NCI-H2227 (cell line): ENCODE results near the gene TMEM198.

Experiments used
- DNase-seq: peaks from one replicate; lab custom pipeline; 2025; ENCODE audit not compliant: unreplicated experiment; lab: John Stamatoyannopoulos, UW

The TMEM198 gene

DNA sequence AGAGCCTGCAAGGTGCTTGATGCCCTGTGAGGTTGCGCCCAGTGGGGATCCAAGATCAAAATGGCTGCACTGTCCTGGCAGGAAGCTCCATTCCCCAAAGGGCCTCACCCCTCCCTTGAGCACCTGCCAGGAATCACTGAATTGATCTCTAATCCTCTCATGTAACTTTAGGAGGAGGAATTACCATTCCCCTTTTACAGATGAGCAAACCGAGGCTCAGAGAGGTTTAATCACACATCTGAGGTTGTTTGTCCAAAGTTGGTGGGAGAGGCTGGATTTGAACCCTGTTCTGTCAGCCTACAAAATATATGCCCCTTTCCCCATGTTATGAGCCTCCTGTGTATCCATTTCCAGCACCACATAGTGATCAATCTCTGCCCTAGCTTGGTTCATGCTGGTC lies 19.0 kb upstream of the TMEM198 start:
- no peak for DNase-seq

DNA sequence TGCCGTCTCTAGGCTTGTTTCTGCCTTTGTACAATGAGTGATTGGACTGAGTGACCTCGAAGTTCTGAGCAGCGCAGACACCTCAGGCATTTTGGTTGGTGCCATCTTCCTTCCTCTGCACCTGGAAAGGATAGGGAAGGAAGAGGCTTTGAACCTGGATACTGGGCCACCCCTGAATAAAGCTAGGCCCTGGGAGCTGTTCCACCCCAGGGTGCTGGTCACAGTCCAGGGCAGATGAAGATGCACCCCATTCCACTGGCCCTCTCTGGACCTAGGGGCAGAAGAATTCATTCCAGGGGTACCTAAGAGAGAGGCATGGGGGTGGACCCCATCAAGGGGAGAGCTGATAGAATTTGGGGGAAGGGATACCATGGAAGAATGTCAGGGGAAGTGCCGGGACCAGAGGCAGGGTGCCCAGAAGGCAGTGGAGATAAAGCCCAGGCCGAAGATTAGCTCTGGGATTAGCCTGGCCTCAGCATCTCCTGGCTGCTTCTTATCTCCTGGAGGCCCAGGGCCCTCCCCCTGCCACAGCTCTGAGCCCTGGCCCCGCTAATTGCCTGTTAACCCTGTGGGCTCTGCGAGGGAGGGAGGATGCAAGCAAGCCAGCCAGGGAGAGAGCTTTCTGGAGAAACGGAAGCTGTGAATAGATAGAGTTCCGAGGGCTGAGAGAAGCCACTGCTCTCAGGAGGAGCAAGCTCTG lies 18.1 kb upstream of the TMEM198 start:
- peak; percentile 86 for DNase-seq

DNA sequence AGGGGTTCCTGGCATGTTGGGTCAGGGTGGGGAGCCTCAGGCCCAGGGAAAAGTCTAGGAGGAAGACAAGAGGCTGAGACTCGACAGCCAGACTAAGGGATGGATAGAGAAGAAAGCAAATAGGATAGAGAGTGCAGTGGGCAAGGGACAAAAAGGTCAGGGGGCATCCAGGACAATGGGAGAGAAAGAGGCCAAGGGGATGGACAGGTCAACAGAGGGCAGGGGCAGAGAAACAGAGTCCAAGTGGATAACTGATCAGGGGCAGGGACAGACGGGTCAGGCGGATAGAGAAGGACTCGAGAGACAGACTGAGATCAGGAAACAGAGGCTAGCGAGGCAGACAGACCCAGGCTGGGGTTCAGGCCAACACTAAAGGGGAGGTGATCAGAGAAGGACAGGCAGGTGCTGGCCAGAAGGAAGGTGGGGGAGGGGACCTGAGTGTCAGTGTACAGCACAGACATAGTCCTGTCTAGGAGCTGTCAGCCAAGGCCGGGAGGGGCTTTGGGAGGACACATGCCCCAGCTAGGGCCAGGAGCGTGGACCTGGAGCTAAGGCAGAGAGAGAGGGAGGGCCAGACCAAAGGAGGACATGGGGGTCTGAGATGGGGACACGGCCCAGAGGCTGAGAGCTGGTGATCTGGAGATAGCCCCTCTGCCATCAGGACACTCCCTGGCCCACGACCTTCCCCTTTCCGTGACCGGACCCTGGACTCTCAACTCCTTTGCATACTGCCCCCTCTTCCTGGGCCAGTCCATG lies 17.3 kb upstream of the TMEM198 start:
- DNase-seq, result no peak

DNA sequence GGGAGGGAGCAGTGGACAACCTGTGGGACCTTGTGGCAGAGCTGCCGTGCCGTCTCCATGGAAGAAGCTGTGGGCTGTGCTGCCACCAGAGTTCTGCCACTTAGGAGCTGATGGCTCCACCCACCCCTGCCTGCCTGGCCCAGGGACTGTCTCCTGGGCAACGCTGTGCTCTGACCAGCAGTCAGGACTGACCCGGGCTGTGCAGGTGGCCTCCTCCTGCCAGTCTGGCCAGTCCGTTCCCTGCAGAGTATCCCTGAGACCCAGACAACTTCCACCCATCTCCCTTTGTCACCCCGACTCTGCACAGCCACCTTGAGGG lies 16.8 kb upstream of the TMEM198 start:
- DNase-seq, result peak; percentile 42

DNA sequence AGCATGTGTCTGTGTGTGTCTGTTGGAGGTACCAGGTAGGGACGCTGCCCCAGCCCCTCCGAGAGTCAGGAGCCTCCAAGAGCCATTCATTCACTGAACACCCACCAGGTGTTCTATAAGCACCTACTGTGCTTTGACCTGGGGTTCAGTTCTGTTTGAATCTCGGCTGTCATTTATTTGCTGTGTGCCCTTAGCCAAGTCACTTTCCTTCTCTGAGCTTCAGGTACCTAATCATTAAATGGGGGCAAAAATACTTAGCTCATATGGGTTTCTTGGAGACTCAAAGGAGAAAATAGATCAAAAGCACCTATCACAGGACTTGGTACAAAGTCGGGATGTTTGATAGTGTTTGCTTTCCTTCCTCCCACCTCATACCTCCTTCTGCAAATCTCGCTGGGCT lies 16.4 kb upstream of the TMEM198 start:
- no peak for DNase-seq

DNA sequence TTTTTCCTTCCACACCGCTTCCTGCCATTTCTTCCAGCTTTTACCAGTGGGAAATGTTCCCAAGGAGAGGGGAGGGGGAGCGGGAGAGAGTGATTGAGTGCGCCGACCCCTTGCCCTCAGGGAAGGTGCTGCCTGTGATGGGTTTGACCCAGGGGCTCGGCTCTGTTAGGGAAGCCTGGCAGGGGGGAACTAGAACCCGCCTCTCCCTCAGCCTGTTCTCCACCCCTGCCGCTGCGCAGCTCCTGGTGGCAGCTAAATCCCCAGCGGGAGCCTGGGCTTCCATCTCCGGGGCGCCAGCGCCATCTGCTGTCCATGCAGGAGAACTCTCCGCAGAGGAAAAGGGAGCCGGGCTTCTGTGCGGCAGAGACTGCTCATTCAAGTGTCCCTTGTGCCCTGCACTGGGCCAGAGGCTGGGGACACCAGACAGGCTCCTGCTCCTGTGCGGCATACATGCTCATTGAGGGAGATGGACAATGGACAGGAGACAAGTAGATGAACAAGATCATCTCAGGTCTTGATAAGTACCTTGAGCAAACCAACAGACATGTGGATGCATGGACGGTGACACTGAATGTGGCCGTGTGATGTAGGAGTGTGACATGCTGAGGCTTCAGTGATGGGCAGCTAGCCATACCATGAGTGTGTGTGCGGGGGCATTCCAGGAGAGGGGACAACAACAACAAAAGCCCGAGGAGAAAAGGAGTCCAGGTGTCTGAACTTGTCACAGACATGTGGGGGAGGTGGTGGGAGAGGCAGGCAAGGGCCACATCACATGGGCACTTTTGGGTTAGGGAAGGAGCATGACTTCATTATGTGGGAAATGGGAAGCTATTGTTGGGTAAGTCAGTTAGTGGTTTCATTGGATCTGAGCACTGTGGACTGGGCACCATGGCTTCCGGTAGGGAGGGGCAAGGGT lies 13.5 kb upstream of the TMEM198 start:
- DNase-seq, result peak; percentile 91

DNA sequence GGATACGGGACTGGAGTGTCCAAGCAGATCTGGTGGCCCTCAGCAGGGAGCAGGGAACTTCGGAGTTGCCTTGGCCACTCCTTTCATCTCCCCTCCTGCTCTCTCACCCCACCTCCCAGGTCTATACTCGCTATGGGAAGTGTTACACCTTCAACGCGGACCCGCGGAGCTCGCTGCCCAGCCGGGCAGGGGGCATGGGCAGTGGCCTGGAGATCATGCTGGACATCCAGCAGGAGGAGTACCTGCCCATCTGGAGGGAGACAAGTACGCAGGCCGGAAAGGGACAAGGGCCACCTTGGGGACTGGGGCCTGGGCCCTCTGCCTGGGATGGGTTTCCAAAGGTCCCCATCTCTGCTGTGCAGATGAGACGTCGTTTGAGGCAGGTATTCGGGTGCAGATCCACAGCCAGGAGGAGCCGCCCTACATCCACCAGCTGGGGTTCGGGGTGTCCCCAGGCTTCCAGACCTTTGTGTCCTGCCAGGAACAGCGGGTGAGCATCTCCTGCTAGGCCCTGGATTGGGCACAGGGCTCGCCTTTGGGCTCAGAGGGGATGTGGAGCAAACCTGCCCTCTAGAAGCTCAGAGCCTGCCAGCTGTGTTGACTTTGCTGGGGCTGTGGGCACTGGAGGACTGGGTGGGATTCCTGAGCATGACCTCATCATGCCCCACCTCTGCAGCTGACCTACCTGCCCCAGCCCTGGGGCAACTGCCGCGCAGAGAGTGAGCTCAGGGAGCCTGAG lies 12.0 kb upstream of the TMEM198 start:
- DNase-seq, result no peak

DNA sequence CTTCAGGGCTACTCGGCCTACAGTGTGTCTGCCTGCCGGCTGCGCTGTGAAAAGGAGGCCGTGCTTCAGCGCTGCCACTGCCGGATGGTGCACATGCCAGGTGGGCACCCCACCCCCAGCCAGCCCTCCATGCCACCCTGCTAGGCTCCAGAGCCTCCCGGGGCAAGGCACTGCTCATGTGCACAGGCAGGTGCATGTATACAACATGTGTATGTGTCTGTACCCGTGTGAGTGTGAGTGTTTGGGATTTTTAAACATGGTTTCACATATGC lies 11.5 kb upstream of the TMEM198 start:
- no peak for DNase-seq

DNA sequence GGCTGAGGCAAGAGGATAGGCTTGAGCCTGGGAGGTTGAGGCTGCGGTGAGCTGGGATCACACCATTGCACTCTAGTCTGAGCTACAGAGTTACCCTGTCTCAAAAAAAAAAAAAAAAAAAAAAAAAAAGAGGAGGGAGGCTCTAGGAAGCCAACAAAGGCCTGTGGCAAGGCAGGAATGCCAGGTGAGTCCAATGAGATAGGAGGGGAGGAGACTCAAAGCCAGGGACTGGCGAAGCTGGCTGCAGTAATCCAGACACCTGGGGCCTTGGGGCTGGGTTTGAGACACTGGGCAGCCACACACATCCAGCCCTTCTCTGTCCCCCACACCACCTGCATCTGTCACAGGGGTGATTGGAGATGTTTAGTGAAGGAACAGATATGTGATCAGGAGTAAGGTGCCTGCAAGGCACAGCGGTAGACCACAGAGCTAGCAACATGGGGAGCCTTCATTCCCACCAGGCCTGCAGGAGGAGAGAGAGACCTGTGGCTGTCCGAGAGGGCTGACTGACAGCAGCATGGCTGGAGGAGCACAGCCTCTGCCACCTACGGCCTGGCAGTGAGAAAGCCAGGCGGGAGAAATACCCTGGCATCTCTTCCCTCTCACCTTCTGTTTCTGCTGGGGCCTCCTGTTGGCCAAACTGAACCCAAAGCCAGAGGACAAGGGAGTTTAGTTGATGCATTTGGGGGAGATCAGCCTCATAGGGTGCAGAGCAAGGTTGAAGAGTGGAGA lies 9.7 kb upstream of the TMEM198 start:
- no peak for DNase-seq

DNA sequence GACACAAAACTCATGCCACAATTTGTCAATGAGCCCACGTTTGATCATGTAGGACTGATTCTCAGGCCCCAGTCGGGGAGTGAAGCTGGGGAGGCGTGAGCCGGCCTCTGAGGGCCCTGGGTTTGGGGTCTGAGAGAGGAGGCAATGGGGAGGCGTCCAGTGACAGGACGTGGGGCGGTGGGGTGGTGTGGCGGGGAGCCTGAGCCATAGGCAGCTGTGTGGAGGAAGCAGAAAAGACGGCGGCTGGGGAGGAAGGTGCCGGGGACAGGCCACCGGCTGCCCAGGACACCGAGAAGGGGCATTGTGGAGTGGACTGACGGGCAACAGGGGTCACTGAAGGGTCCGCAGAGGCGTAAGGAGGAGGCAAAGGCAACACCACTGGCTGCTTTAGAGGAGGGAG lies 7.4 kb upstream of the TMEM198 start:
- no peak for DNase-seq

DNA sequence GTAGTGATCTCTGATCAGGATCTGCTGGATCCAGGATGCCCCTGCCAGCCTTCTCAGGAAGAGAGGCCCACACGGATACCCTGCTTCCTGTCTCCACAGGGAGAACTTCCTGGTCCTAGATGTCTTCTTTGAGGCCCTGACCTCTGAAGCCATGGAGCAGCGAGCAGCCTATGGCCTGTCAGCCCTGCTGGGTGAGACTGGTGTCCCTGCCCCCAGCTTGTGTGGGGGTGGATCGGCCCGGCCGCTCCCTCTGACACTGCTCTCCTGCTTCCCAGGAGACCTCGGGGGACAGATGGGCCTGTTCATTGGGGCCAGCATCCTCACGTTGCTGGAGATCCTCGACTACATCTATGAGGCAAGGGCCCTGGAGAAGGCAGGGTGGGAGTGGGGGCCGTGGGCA lies 6.9 kb upstream of the TMEM198 start:
- no peak for DNase-seq

DNA sequence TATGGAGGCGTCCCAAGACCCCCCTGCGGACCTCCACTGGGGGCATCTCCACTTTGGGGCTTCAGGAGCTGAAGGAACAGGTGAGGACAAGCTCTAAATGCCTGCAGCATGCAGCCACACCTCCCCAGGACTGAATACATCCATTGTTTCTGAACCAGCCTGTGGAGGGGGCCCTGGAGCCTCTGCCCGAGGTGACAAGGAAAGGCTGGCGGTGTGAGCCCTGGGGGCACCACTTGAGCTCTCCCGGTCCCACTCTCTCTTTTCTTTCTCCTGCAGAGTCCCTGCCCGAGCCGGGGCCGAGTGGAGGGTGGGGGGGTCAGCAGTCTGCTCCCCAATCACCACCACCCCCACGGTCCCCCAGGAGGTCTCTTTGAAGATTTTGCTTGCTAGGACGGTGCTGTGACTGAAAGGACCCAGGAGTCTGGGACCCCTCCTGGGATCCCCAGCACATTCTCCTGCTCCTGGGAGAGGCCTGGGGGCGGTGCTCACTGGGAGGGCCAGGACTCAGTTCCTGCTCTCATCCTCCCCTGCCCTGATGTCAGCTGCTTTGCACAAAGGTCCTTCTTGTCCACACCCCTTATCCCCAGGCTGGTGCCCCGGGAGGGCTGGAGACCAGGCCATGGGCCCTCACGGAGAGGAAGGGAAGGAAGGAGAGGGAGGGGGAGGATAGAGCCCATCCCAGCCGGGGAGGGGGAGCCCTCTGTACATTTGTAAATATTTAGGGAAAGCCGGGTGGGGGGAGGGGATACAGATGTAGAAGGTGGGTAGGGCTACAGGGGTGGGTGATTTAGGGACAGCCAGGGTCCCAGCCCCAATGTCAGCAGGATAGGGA lies 6.0 kb upstream of the TMEM198 start:
- no peak for DNase-seq

DNA sequence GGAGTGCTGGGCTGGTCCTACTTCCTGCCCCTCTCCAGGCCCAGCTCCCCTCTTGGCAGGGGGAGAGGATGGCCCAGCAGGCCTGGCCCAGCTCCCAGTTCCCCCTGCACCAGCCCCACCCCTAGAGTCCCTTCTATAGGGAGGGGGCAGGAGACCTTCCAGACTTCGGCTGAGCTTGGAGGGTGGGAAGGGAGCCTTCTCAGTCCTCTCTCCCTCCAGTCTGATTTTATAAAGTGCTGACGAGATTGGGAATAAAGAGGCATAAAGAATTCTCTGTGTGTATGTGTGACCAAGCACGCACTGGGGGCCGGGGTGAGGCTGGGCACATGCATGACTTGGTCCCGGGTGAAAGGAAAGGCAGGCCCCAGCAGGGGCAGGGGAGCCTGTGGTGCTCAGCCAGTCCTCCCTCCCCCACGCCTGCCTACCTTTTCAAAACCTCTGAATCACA lies 5.3 kb upstream of the TMEM198 start:
- no peak for DNase-seq

DNA sequence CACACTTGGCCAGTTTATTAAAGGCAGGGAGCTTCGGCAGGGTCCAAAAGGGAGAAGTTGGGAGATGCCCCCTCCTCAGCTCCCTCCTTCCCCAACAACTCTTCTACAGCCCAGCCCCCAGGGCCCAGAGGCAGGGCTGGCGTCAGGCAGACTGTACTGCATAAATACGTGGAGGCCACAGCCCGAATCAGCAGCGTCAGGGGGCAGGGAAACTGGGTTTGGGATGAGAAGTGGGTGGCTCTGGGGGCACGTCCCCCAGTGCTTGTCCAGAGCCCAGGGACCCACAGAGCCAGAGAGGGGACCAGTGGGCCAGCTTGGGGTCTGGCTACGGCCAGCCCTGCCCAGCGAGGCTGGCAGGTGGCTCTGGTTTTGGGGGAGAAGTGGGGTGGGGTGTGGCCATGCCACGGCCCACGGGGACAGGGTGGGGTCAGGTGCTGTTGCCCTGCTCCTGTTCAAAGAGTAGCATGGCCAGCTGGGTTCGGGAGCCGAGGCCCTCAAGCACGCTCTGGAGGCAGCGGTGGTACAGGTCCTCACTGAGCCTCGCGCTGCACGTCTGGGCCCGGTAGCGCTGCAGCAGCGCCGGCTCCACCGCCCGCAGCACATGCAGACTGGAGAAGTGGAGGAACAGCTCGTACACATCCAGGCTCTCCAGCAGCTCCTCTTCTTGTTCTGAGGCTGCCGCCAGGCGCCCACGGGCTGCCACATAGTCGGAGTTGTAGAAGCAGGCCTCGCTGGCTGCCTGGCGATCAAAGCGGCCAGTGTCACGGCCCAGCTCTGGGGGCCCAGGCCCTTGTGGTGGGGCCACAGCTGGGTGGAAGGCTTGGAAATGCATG lies 4.7 kb upstream of the TMEM198 start:
- no peak for DNase-seq

DNA sequence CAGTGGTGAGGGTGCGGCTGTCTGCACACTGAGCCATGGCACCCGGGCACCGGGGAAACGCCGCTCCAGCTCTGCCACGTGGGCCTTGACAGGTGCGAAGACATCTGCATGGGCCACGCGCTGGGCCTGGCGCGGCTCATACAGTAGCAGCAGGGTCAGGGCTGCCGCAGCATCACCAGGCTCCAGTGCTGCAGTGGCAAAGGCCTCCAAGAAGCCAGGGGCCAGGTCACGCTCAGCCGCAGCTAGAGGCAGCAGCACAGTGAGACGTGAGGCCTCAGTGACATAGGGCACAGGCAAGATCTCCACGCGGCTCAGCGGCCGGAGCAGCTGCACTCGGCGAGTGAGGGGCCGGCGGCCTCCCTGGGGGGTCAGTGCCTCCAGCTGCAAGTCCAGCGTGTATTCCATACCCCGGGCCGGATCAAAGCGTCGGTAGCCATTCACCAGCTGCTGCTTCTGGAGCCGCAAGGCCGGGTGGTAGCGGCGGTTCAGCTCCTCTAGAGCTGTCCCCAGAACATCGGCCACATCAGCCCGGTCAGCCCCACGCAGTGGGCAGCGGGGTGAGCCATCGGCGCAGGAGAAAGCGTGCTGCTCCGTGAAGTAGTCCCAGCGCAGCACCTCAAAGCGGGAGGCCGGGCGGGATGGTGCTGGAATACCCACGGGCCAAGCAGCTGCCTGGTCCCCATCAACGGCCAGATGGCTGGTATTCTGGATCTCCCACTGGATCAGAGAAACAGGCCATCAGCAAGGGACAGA lies 3.7 kb upstream of the TMEM198 start:
- DNase-seq, result no peak

DNA sequence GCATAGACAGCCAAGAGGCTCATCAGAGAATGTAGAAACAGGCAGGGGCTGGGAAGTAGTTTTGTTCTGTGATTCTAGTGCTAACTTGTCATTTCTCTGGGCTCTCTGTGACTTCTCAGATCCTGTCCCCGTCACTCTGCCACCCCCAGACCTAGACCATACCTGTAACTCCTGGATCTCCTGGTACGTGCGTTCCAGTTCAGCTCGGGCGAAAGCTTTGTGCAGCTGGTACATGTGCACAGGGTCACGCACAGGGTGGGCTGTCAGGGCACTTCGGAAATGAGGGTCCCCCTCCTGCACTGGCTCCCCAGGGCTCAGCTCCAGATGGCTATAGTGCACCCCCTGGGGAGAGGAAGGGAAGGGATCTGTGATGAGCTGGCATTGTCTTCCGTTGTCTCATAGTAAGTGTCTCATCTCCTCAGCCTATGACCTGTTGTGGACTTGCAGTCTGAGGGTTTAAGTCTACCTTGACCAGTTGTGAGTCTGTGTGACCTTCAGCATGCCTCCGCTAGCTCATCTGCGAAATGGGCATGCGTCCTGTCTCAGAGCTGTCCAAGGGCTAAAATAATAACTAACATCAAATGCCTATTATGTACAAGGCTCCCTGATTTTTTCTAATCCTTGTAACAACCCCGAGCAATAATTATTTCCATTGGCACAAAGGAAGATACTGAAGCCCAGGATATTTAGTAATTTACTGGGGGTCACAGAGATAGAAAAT lies 2.9 kb upstream of the TMEM198 start:
- no peak for DNase-seq

DNA sequence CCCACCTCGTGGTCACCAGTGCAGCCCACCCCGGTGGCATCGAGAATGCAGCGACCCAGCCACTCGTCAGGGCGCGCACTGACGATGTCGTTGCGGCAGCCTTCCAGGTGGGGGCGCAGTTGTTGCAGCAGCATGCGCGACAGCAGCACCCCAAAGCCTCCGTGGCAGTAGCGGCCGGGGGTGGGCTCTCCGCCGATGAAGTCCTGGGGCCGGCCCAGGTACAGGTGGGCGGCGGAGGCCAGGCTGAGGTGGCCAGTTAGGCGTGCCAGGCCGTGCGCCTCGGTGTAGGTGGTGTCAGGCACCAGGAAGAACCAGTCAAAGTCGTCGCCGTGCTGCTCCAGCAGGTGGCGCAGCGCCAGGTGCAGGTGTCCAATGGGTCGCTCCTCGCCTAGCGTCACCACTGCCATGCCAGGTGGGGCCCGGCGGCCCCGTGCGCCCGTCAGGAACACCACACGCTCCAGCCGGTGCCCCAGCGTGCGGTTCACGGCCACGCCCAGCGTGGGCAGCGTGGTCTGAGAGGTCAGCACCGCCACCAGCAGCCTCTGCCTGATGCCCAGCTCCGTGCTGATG lies 2.1 kb upstream of the TMEM198 start:
- DNase-seq, result peak; percentile 90
